Effector memory CD4-positive, alpha-beta T cell (primary cell): ENCODE data around the gene E4F1.
"Not testable (repeated sequence)": the region's sequence is repeated elsewhere in the genome, so short reads cannot be mapped to it uniquely, and the experiment has no call there.

Source experiments
- DNase-seq, 3 donors: peaks; one replicate each; pipeline ENCODE4 v3.0.0-alpha.2; 2020
- H3K27ac ChIP-seq: 2 replicates; pipeline ENCODE4 v1.7.0; 2013; ENCODE audit warnings: mild to moderate bottlenecking, low read length, moderate library complexity; ENCODE audit not compliant: insufficient read depth, poor library complexity, severe bottlenecking
- H3K27me3 ChIP-seq: replicated peaks from 2 replicates; pipeline ENCODE4 v1.7.0; 2013; ENCODE audit warnings: mild to moderate bottlenecking, low read length; ENCODE audit not compliant: insufficient read depth, control insufficient read depth, poor library complexity, severe bottlenecking
- H3K36me3 ChIP-seq: 2 replicates; pipeline ENCODE4 v1.7.0; 2013; ENCODE audit warnings: mild to moderate bottlenecking, low read length, moderate library complexity; ENCODE audit not compliant: control insufficient read depth, insufficient read depth
- H3K4me1 ChIP-seq: 2 replicates; pipeline ENCODE4 v1.7.0; 2013; ENCODE audit warnings: low read length, mild to moderate bottlenecking; ENCODE audit not compliant: control insufficient read depth, insufficient read depth, poor library complexity, severe bottlenecking
- H3K4me3 ChIP-seq: 2 replicates; pipeline ENCODE4 v1.7.0; 2013; ENCODE audit warnings: low read length, low read depth, mild to moderate bottlenecking; ENCODE audit not compliant: insufficient read depth, poor library complexity, severe bottlenecking
- H3K9me3 ChIP-seq: 2 replicates; pipeline ENCODE4 v1.7.0; 2013; ENCODE audit warnings: mild to moderate bottlenecking, low read length, moderate library complexity; ENCODE audit not compliant: control insufficient read depth

The E4F1 gene

GRCh38 chr16:2235695-2236336, 12.4 kb downstream of the E4F1 start:
- no peak overlapping the region for H3K27ac ChIP-seq
- no peaks in the 10 kb centered on the region for H3K9me3 ChIP-seq
- no peak for DNase-seq
- no peak overlapping the region for H3K4me3 ChIP-seq
- H3K4me1 ChIP-seq: peaks cover 11% of the 10 kb centered on the region
- peaks cover 7% of the 10 kb centered on the region for H3K27me3 ChIP-seq
- peaks cover 47% of the 10 kb centered on the region for H3K36me3 ChIP-seq

- Histone ChIP-seq H3K9me3 (no peaks in the 10 kb centered on the region), H3K27me3 (peaks cover 7% of the 10 kb centered on the region), H3K4me3 (no peak within 1 kb of the TSS), H3K4me1 (peaks cover 11% of the 10 kb centered on the region), H3K27ac (no peak within 1 kb of the TSS), H3K36me3 (peaks cover 40% of the 10 kb centered on the region)
- no peak for DNase-seq
Measured at GRCh38 chr16:2236337-2237101, 13.1 kb downstream of the E4F1 start, which contains the start of gene DNASE1L2. Gene DNASE1L2, plus strand, starts transcription at chr16:2236444. Its CDS starts 373 bp downstream, at chr16:2236817.

GRCh38 chr16:2237102-2237482, 13.7 kb downstream of the E4F1 start:
- no peak overlapping the region for H3K4me3 ChIP-seq
- H3K27ac ChIP-seq: no peak overlapping the region
- H3K9me3 ChIP-seq: no peaks in the 10 kb centered on the region
- peaks cover 11% of the 10 kb centered on the region for H3K4me1 ChIP-seq
- H3K36me3 ChIP-seq: peaks cover 34% of the 10 kb centered on the region
- H3K27me3 ChIP-seq: peaks cover 7% of the 10 kb centered on the region
- no peak for DNase-seq

GRCh38 chr16:2237493-2238149, 14.2 kb downstream of the E4F1 start:
- no peaks in the 10 kb centered on the region for H3K9me3 ChIP-seq
- H3K27ac ChIP-seq: no peak overlapping the region
- H3K36me3 ChIP-seq: peaks cover 29% of the 10 kb centered on the region
- no peak overlapping the region for H3K4me3 ChIP-seq
- DNase-seq: no peak
- peaks cover 7% of the 10 kb centered on the region for H3K27me3 ChIP-seq
- peaks cover 11% of the 10 kb centered on the region for H3K4me1 ChIP-seq

- Histone ChIP-seq H3K27me3 (peaks cover 7% of the 10 kb centered on the region), H3K9me3 (no peaks in the 10 kb centered on the region), H3K36me3 (peaks cover 28% of the 10 kb centered on the region), H3K4me1 (peaks cover 11% of the 10 kb centered on the region), H3K4me3 (no peak overlapping the region), H3K27ac (no peak overlapping the region)
- no peak for DNase-seq
Measured at GRCh38 chr16:2238150-2238837, 14.9 kb downstream of the E4F1 start.

GRCh38 chr16:2238838-2239675, 15.7 kb downstream of the E4F1 start:
- H3K27me3 ChIP-seq: peaks cover 7% of the 10 kb centered on the region
- H3K9me3 ChIP-seq: no peaks in the 10 kb centered on the region
- peaks cover 27% of the 10 kb centered on the region for H3K36me3 ChIP-seq
- no peak for DNase-seq
- H3K27ac ChIP-seq: no peak overlapping the region
- no peak overlapping the region for H3K4me3 ChIP-seq
- H3K4me1 ChIP-seq: peaks cover 11% of the 10 kb centered on the region

GRCh38 chr16:2240331-2240730, 16.9 kb downstream of the E4F1 start:
- H3K4me3 ChIP-seq, H3K27me3 ChIP-seq, DNase-seq, H3K9me3 ChIP-seq, H3K27ac ChIP-seq: not testable (repeated sequence)
- Histone ChIP-seq H3K36me3 (peaks cover 23% of the 10 kb centered on the region), H3K4me1 (peaks cover 11% of the 10 kb centered on the region)

GRCh38 chr16:2242598-2242997, 19.2 kb downstream of the E4F1 start:
- H3K27ac ChIP-seq: no peak overlapping the region
- no peak for DNase-seq
- H3K27me3 ChIP-seq: no peaks in the 10 kb centered on the region
- peaks cover 34% of the 10 kb centered on the region for H3K36me3 ChIP-seq
- no peak overlapping the region for H3K4me3 ChIP-seq
- no peaks in the 10 kb centered on the region for H3K9me3 ChIP-seq
- no peaks in the 10 kb centered on the region for H3K4me1 ChIP-seq

GRCh38 chr16:2243031-2243528, 19.7 kb downstream of the E4F1 start:
- H3K9me3 ChIP-seq: no peaks in the 10 kb centered on the region
- H3K36me3 ChIP-seq: peaks cover 34% of the 10 kb centered on the region
- H3K4me1 ChIP-seq: no peaks in the 10 kb centered on the region
- no peak overlapping the region for H3K27ac ChIP-seq
- DNase-seq: no peak
- no peak overlapping the region for H3K4me3 ChIP-seq
- no peaks in the 10 kb centered on the region for H3K27me3 ChIP-seq
